ENCODE measurements around the gene SLC15A4.
"Not testable (repeated sequence)": the region's sequence is repeated elsewhere in the genome, so short reads cannot be mapped to it uniquely, and the experiment has no call there.

SLC15A4 gene

GRCh38 chr12:128823916-128824839, at the start of gene SLC15A4:
Gene SLC15A4 (minus strand): TSS chr12:128823958. CDS start chr12:128823943, 15 bp downstream.
- peak; percentile 96 for DNase-seq (ENCODE audit: low spot score)

- DNase-seq (ENCODE audit: low spot score): no peak
Measured at GRCh38 chr12:128872303-128872702, 48.5 kb upstream of the SLC15A4 start.

- no peak for DNase-seq (ENCODE audit: low spot score)
Measured at GRCh38 chr12:128871516-128871892, 47.7 kb upstream of the SLC15A4 start.

GRCh38 chr12:128867466-128867865, 43.7 kb upstream of the SLC15A4 start:
- no peak for DNase-seq (ENCODE audit: low spot score)

- no peak for DNase-seq (ENCODE audit: low spot score)
Measured at GRCh38 chr12:128864516-128865186, 40.9 kb upstream of the SLC15A4 start.

GRCh38 chr12:128863957-128864356, 40.2 kb upstream of the SLC15A4 start:
- no peak for DNase-seq (ENCODE audit: low spot score)

GRCh38 chr12:128861226-128862016, 37.7 kb upstream of the SLC15A4 start:
- DNase-seq (ENCODE audit: low spot score): no peak

GRCh38 chr12:128859311-128859710, 35.6 kb upstream of the SLC15A4 start:
- no peak for DNase-seq (ENCODE audit: low spot score)

GRCh38 chr12:128857133-128857763, 33.5 kb upstream of the SLC15A4 start:
- DNase-seq (ENCODE audit: low spot score): no peak

GRCh38 chr12:128856791-128857078, 33.0 kb upstream of the SLC15A4 start:
- DNase-seq (ENCODE audit: low spot score): no peak

- DNase-seq (ENCODE audit: low spot score): no peak
Measured at GRCh38 chr12:128856035-128856790, 32.5 kb upstream of the SLC15A4 start.

GRCh38 chr12:128853600-128854197, 29.9 kb upstream of the SLC15A4 start:
- DNase-seq (ENCODE audit: low spot score): no peak

- DNase-seq (ENCODE audit: low spot score): no peak
Measured at GRCh38 chr12:128852885-128853599, 29.3 kb upstream of the SLC15A4 start, which contains the start of gene GLT1D1. Gene GLT1D1 (plus strand): TSS chr12:128853478. CDS start chr12:128853582, 104 bp downstream.

GRCh38 chr12:128852026-128852698, 28.4 kb upstream of the SLC15A4 start:
- no peak for DNase-seq (ENCODE audit: low spot score)

- not testable (repeated sequence) for DNase-seq (ENCODE audit: low spot score)
Measured at GRCh38 chr12:128851429-128851828, 27.7 kb upstream of the SLC15A4 start.

- no peak for DNase-seq (ENCODE audit: low spot score)
Measured at GRCh38 chr12:128850400-128850799, 26.6 kb upstream of the SLC15A4 start.

- not testable (repeated sequence) for DNase-seq (ENCODE audit: low spot score)
Measured at GRCh38 chr12:128849806-128850205, 26.0 kb upstream of the SLC15A4 start.

- DNase-seq (ENCODE audit: low spot score): no peak
Measured at GRCh38 chr12:128848371-128848770, 24.6 kb upstream of the SLC15A4 start.

- DNase-seq (ENCODE audit: low spot score): not testable (repeated sequence)
Measured at GRCh38 chr12:128846671-128847070, 22.9 kb upstream of the SLC15A4 start.
